SK-N-SH (cell line): Measurements from ENCODE around the gene SULT2B1. TPM values are rescaled to one million over a fixed set of nuclear protein-coding genes. Genes with fewer than 3 reads are reported as not detected.

Experiments used
- CTCF ChIA-PET: fragments of 300-600, 350-600 bp; formaldehyde crosslinking; extraction: SDS; loops from one replicate; lab custom pipeline; 2021; lab: Yijun Ruan, JAX
- POLR2A ChIA-PET: fragments of 350-600 bp; sonication (Branson Sonifier 250); formaldehyde crosslinking; extraction: SDS; loops from one replicate; lab custom pipeline; 2020; ENCODE audit warnings: antibody characterized with exemption, inconsistent platforms; lab: Yijun Ruan, JAX
- DNase-seq: peaks from one replicate; pipeline ENCODE4 v3.0.0; 2012
- H2AFZ ChIP-seq: fragments of 200-600 bp; sonication (generic); 2 replicates; pipeline ENCODE4 v1.8.1; 2016; ENCODE audit warnings: antibody characterized with exemption, mild to moderate bottlenecking, low read depth
- H3F3A ChIP-seq: fragments of 200-600 bp; sonication (generic); replicated peaks from 2 replicates; pipeline ENCODE3; 2016; ENCODE audit warnings: antibody characterized with exemption, mild to moderate bottlenecking; ENCODE audit not compliant: insufficient read depth
- H3K27ac ChIP-seq, 2 experiments: fragments of 200-500 bp in 1 of 2; fragments of 200-600 bp in 1 of 2; sonication (Bioruptor generic) in 1 of 2; sonication (generic), shearing (Covaris generic) in 1 of 2; 2 replicates each; pipeline versions ENCODE4 v1.5.1 to v1.6.1; 2014 to 2016; ENCODE audit warnings: low read depth in 2 of 2, inconsistent platforms in 1 of 2, low read length in 1 of 2, mild to moderate bottlenecking in 1 of 2, mixed read lengths in 1 of 2
- H3K27me3 ChIP-seq: fragments of 200-600 bp; sonication (generic), shearing (Covaris generic); 2 replicates; pipeline ENCODE4 v1.6.1; 2016; ENCODE audit warnings: mixed run types; ENCODE audit not compliant: insufficient read depth
- H3K36me3 ChIP-seq, 2 experiments: fragments of 200-500 bp in 1 of 2; fragments of 200-600 bp in 1 of 2; sonication (Bioruptor generic) in 1 of 2; sonication (generic) in 1 of 2; replicated peaks in 1 of 2; 2 replicates each; pipeline versions ENCODE3 to v1.5.1; 2014 to 2016; ENCODE audit warnings: low read length in 1 of 2, mild to moderate bottlenecking in 1 of 2; ENCODE audit not compliant: insufficient read depth in 2 of 2, control insufficient read depth in 1 of 2
- H3K4me1 ChIP-seq, 2 experiments: fragments of 200-500 bp in 1 of 2; fragments of 200-600 bp in 1 of 2; sonication (Bioruptor generic) in 1 of 2; sonication (generic), shearing (Covaris generic) in 1 of 2; 2 replicates each; pipeline versions ENCODE4 v1.5.1 to v1.6.1; 2014 to 2016; ENCODE audit warnings: low read depth in 1 of 2, low read length in 1 of 2, mixed run types in 1 of 2; ENCODE audit not compliant: insufficient read depth in 2 of 2, control insufficient read depth in 1 of 2
- H3K4me2 ChIP-seq: fragments of 200-600 bp; sonication (generic), shearing (Covaris generic); 2 replicates; pipeline ENCODE4 v1.6.1; 2017; ENCODE audit warnings: mixed run types
- H3K4me3 ChIP-seq, 2 experiments: fragments of 200-500 bp in 1 of 2; fragments of 200-600 bp in 1 of 2; sonication (Bioruptor generic) in 1 of 2; sonication (generic), shearing (Covaris generic) in 1 of 2; 2 replicates each; pipeline versions ENCODE4 v1.5.1 to v1.8.1; 2014 to 2016; ENCODE audit warnings: low read depth in 2 of 2, inconsistent platforms in 1 of 2, low read length in 1 of 2, mild to moderate bottlenecking in 1 of 2, mixed read lengths in 1 of 2, moderate library complexity in 1 of 2
- H3K79me2 ChIP-seq: fragments of 200-600 bp; sonication (generic); 2 replicates; pipeline ENCODE4 v1.8.1; 2017; ENCODE audit warnings: mild to moderate bottlenecking; ENCODE audit not compliant: insufficient read depth
- H3K9ac ChIP-seq: fragments of 200-600 bp; sonication (generic); 2 replicates; pipeline ENCODE4 v1.6.1; 2017; ENCODE audit warnings: mixed run types
- H3K9me2 ChIP-seq: fragments of 200-600 bp; sonication (generic); 2 replicates; pipeline ENCODE4 v1.6.1; 2017; ENCODE audit warnings: mixed run types
- H3K9me3 ChIP-seq: fragments of 200-600 bp; sonication (generic); 2 replicates; pipeline ENCODE4 v1.6.1; 2017; ENCODE audit warnings: mixed run types, mild to moderate bottlenecking, moderate library complexity
- H4K20me1 ChIP-seq: fragments of 200-600 bp; sonication (generic); 2 replicates; pipeline ENCODE4 v1.6.1; 2017; ENCODE audit warnings: mild to moderate bottlenecking, mixed run types; ENCODE audit not compliant: insufficient read depth
- CHD2 ChIP-seq: fragments of 150-350 bp; IDR thresholded peaks from 2 replicates; pipeline ENCODE4 v1.6.1; 2018; ENCODE audit warnings: low read length; ENCODE audit not compliant: partially characterized antibody
- EZH2phosphoT487 ChIP-seq: fragments of 200-600 bp; sonication (generic); IDR thresholded peaks from 2 replicates; pipeline ENCODE4 v1.6.1; 2017; ENCODE audit warnings: low read depth, mixed run types, mild to moderate bottlenecking, antibody characterized with exemption, moderate library complexity, borderline replicate concordance
- FOXM1 ChIP-seq: IDR thresholded peaks from 2 replicates; pipeline ENCODE4 v1.4.0; 2012; ENCODE audit warnings: low read depth, mild to moderate bottlenecking
- GATA2 ChIP-seq: sonication (generic); formaldehyde crosslinking; IDR thresholded peaks from 2 replicates; pipeline ENCODE4 v1.5.0; 2020; ENCODE audit warnings: mild to moderate bottlenecking, missing genetic modification reagents
- JUND ChIP-seq: IDR thresholded peaks from 2 replicates; pipeline ENCODE4 v1.4.0; 2012
- POLR2AphosphoS5 ChIP-seq: IDR thresholded peaks from 2 replicates; pipeline ENCODE4 v1.6.1; 2012; ENCODE audit warnings: low read depth, low read length
- RCOR1 ChIP-seq: fragments of 150-350 bp; IDR thresholded peaks from 2 replicates; pipeline ENCODE4 v1.6.1; 2017; ENCODE audit warnings: antibody characterized with exemption, low read length
- REST ChIP-seq: IDR thresholded peaks from 2 replicates; pipeline ENCODE4 v1.6.1; 2012; ENCODE audit warnings: mild to moderate bottlenecking, low read depth, low read length, moderate library complexity
- SIN3A ChIP-seq: IDR thresholded peaks from 2 replicates; pipeline ENCODE4 v1.6.1; 2012; ENCODE audit warnings: low read depth, mild to moderate bottlenecking, low read length, moderate library complexity, borderline replicate concordance
- TAF1 ChIP-seq: IDR thresholded peaks from 2 replicates; pipeline ENCODE4 v1.6.1; 2012; ENCODE audit warnings: low read depth, mild to moderate bottlenecking, low read length, moderate library complexity, borderline replicate concordance
- TEAD4 ChIP-seq: IDR thresholded peaks from 2 replicates; pipeline ENCODE4 v1.4.0; 2012; ENCODE audit warnings: mild to moderate bottlenecking, borderline replicate concordance; ENCODE audit not compliant: insufficient read depth
- USF2 ChIP-seq: fragments of 150-350 bp; IDR thresholded peaks from 2 replicates; pipeline ENCODE4 v1.6.1; 2017; ENCODE audit warnings: antibody characterized with exemption, low read length, low read depth, borderline replicate concordance
- YY1 ChIP-seq: IDR thresholded peaks from 2 replicates; pipeline ENCODE4 v1.4.0; 2012; ENCODE audit warnings: low read depth, mild to moderate bottlenecking
- WGBS: methylation state at CpG from one replicate; pipeline ENCODE4 v1.1.6; 2017; ENCODE audit warnings: low lambda C conversion rate; 5-methylcytosine and 5-hydroxymethylcytosine counted together
- polyA plus RNA-seq, 3 experiments: library from polyadenylated mRNA; depleted of rRNA; stranded (reverse); fragments of >200 nt; gene quantifications; 2 replicates each; pipeline ENCODE4 v1.2.3, GENCODE V29; 2012
- TF ChIP-seq, protein P1 (sequence below): fragments of 200-600 bp; sonication (generic); IDR thresholded peaks from 2 replicates; pipeline ENCODE4 v1.6.1; 2017; ENCODE audit warnings: antibody characterized with exemption, mild to moderate bottlenecking, moderate library complexity
- TF ChIP-seq, protein P2 (sequence below): IDR thresholded peaks from 2 replicates; pipeline ENCODE4 v1.4.0; 2012; ENCODE audit warnings: low read depth, borderline replicate concordance
- TF ChIP-seq, protein P3 (sequence below): IDR thresholded peaks from 2 replicates; pipeline ENCODE4; 2012

SULT2B1 gene
- polyA plus RNA-seq, 1 of the 3 experiments (the other 2 are of a cell fraction): 0.92 TPM

GRCh38 chr19:48569814-48570213 lies 17.8 kb downstream of the SULT2B1 start:
- Histone ChIP-seq H3K27ac (no peak overlapping the region; a peak in 1 of 4 replicates), H4K20me1 (no peaks in the 10 kb centered on the region), H3K36me3 (no peaks in the 10 kb centered on the region), H3K79me2 (no peaks in the 10 kb centered on the region), H3K9me2 (no peaks in the 10 kb centered on the region), H3K4me3 (no peak overlapping the region), H3K4me2 (no peak overlapping the region), H3K9ac (no peak overlapping the region), H3K9me3 (no peaks in the 10 kb centered on the region), H3F3A (peaks cover 14% of the 10 kb centered on the region), H3K27me3 (no peaks in the 10 kb centered on the region)
- 88% methylated on average over 11 of the region's 11 CpGs for WGBS
- DNase-seq: no peak
- ChIA-PET POLR2A (no interaction called here), CTCF (interaction anchor here (0.6 to 1.9 kb wide), 2 partner anchors 80 to 275 kb away, joined by 3 to 7 read pairs; no protein-coding TSS in a partner anchor)
- TF ChIP-seq POLR2AphosphoS5 (no peak), USF2 (no peak), CHD2 (no peak), REST (no peak)
- TF ChIP-seq, all 33 proteins: peak for 0
- H2AFZ ChIP-seq: no peak overlapping the region
- H3K4me1 ChIP-seq: peaks cover 7 to 17% of the 10 kb centered on the region in 2 experiments; a peak in 3 of 4 replicates

- no peaks in the 10 kb centered on the region for H3K79me2 ChIP-seq
- H3K9me2 ChIP-seq: no peaks in the 10 kb centered on the region
- H3K9ac ChIP-seq: no peak overlapping the region
- H3K4me1 ChIP-seq: peaks cover 7 to 17% of the 10 kb centered on the region in 2 experiments; a peak in 3 of 4 replicates
- H3K27me3 ChIP-seq: no peaks in the 10 kb centered on the region
- no peak overlapping the region for H3K27ac ChIP-seq
- CTCF ChIA-PET: interaction anchor here (1.7 to 3.5 kb wide), 3 partner anchors 13 to 82 kb away, joined by 4 to 13 read pairs (median 5); no protein-coding TSS in a partner anchor
- no peak overlapping the region for H3K4me3 ChIP-seq
- no peaks in the 10 kb centered on the region for H3K36me3 ChIP-seq
- H3F3A ChIP-seq: peaks cover 12% of the 10 kb centered on the region
- no peak for DNase-seq
- no peaks in the 10 kb centered on the region for H4K20me1 ChIP-seq
- 77% methylated on average over 5 of the region's 5 CpGs for WGBS
- H3K4me2 ChIP-seq: no peak overlapping the region
- POLR2A ChIA-PET: no interaction called here
- H3K9me3 ChIP-seq: no peaks in the 10 kb centered on the region
- H2AFZ ChIP-seq: no peak overlapping the region
- TF ChIP-seq POLR2AphosphoS5: no peak
- TF ChIP-seq, protein P1, sequence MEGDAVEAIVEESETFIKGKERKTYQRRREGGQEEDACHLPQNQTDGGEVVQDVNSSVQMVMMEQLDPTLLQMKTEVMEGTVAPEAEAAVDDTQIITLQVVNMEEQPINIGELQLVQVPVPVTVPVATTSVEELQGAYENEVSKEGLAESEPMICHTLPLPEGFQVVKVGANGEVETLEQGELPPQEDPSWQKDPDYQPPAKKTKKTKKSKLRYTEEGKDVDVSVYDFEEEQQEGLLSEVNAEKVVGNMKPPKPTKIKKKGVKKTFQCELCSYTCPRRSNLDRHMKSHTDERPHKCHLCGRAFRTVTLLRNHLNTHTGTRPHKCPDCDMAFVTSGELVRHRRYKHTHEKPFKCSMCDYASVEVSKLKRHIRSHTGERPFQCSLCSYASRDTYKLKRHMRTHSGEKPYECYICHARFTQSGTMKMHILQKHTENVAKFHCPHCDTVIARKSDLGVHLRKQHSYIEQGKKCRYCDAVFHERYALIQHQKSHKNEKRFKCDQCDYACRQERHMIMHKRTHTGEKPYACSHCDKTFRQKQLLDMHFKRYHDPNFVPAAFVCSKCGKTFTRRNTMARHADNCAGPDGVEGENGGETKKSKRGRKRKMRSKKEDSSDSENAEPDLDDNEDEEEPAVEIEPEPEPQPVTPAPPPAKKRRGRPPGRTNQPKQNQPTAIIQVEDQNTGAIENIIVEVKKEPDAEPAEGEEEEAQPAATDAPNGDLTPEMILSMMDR: no peak
- no peak for TF ChIP-seq TAF1
- TF ChIP-seq SIN3A: no peak
- TF ChIP-seq EZH2phosphoT487: no peak
- TF ChIP-seq FOXM1: no peak
- TF ChIP-seq JUND: no peak
- TF ChIP-seq, protein P2, sequence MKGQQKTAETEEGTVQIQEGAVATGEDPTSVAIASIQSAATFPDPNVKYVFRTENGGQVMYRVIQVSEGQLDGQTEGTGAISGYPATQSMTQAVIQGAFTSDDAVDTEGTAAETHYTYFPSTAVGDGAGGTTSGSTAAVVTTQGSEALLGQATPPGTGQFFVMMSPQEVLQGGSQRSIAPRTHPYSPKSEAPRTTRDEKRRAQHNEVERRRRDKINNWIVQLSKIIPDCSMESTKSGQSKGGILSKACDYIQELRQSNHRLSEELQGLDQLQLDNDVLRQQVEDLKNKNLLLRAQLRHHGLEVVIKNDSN: no peak
- no peak for TF ChIP-seq RCOR1
- no peak for TF ChIP-seq TEAD4
- no peak for TF ChIP-seq YY1
- TF ChIP-seq GATA2 (CRISPR knock-in tag): no peak
- TF ChIP-seq, protein P3, sequence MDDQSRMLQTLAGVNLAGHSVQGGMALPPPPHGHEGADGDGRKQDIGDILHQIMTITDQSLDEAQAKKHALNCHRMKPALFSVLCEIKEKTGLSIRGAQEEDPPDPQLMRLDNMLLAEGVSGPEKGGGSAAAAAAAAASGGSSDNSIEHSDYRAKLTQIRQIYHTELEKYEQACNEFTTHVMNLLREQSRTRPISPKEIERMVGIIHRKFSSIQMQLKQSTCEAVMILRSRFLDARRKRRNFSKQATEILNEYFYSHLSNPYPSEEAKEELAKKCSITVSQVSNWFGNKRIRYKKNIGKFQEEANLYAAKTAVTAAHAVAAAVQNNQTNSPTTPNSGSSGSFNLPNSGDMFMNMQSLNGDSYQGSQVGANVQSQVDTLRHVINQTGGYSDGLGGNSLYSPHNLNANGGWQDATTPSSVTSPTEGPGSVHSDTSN: no peak
Measured at GRCh38 chr19:48571378-48572162, 19.6 kb downstream of the SULT2B1 start.
